Hematopoietic multipotent progenitor cell treated with erythropoietin and hydrocortisone succinate and interleukin-3 and kit ligand, for 4 days (in vitro differentiated cells): ENCODE results near the gene MYO1D.

Experiments
- DNase-seq: peaks from one replicate; pipeline ENCODE4 v3.0.0-alpha.2; 2015

The MYO1D gene

GRCh38 chr17:32445074-32445415 is 431.9 kb downstream of the MYO1D start:
- DNase-seq = peak; percentile 52

- DNase-seq = peak; percentile 99
Observed at GRCh38 chr17:32444301-32445073, 432.4 kb downstream of the MYO1D start, which contains the start of gene PSMD11. Gene PSMD11, plus strand, starts transcription at chr17:32444510. Its CDS starts 14 bp downstream, at chr17:32444524.

GRCh38 chr17:32443827-32444300 is 433.1 kb downstream of the MYO1D start:
- DNase-seq = no peak
